GM18868 (cell line): Measurements from ENCODE around the gene SLC39A2.

ENCODE experiments used
- ATAC-seq: cut with Tn5 transposase; IDR thresholded peaks from one replicate; pipeline ENCODE4 v1.9.1; 2021; ENCODE audit warnings: mild to moderate bottlenecking, moderate library complexity; ENCODE audit not compliant: unreplicated experiment

Gene SLC39A2

DNA sequence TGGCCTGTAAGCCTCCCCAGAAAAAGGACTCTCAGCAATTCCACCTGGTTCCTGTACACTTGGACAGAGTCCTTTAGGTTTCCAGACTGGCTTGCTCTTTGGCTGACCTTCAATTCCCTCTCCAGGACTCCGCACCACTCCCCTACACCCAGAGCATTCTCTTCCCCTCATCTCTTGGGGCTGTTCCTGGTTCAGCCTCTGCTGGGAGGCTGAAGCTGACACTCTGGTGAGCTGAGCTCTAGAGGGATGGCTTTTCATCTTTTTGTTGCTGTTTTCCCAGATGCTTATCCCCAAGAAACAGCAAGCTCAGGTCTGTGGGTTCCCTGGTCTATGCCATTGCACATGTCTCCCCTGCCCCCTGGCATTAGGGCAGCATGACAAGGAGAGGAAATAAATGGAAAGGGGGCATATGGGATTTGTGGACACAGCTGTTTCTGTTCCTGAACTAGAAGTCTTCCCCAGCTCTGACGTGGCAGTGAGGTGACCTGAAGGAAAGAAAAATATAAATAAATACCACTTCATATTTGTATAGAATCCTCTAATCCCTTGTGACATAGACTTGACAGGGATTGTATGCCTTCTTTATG, 44.4 kb downstream of the SLC39A2 start:
- ATAC-seq = no peak

DNA sequence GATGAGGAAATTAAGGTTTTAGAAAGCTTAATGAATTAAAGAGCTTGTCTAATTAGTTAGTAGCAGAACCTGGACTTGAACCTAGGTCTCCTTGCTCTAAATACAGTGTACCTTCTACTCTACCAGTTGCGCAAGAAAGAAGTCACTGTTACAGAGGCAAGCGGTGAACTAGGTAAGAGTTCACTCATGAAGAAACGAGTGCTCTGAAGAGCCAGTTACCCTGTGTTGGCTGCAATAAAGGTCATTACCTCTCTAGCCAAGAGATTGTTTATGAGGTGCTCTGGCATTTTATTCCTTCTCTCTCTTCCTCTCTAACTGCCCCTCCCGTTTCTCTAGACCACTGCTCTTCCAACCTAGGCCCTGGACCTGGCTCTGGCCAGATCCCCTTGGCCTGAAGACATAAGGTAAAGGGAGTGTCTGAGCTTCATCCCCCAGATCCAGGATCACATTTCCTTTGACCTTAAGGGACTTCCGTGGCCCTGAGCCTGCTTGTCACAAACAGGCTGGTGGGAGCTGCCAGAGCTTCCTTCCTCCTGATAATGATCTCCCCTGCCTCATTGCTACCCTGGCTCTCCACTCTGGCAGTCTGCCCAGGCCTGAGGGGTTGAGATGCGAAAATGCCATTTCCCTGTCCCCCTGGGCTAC, 45.0 kb downstream of the SLC39A2 start:
- no peak for ATAC-seq

GRCh38 chr14:21047378-21047781, 48.3 kb downstream of the SLC39A2 start:
- no peak for ATAC-seq

DNA sequence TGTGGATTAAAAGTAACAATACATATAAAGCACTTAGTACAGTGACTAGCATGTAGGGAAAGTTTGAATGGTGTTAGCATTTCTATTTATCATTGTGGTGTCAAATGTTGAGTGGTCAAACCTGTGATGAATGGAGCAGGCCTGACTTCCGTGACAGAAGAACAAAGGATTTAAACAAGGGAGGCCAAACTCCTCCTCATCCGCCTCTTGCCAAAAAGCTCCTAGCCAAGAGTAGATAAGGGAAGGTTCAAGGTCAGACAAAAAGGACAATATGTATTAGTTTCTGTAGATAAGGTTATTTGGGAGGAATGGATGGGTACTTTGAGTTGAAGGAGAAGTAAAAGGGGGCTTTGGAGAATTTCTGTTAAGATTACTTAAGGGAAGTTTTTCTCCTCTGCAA, 49.5 kb downstream of the SLC39A2 start:
- ATAC-seq = no peak

- ATAC-seq = no peak
These were observed 50.2 kb downstream of the SLC39A2 start for GRCh38 chr14:21049271-21049673.

DNA sequence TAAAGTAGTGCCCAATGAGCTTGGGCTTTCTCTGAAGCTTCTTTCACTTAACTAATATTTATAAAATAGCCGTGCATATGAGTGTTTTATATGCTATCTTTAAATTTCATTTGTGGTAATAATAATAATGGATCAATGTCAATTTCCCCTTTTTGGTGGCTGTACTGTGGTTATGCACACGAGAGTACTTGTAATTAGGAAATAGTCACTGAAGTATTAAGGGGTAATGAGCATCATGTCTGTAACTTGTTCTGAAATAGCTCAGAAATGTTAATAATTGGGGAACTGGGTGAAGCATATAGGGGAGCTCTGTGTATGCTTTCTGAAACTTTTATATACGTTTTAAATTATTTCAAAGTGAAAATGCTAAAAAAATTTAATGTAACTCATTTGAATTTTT, 51.5 kb downstream of the SLC39A2 start:
- no peak for ATAC-seq
